Posterior vena cava (tissue), 2 donors: ENCODE measurements around the gene RASA4B. TPM values are rescaled to one million over a fixed set of nuclear protein-coding genes. Genes with fewer than 3 reads are reported as not detected.
"Not testable (repeated sequence)": the region's sequence is repeated elsewhere in the genome, so short reads cannot be mapped to it uniquely, and the experiment has no call there.

Experiments used
- DNase-seq: peaks from one replicate; pipeline ENCODE4 v3.0.0-alpha.2; 2020; ENCODE audit warnings: low spot score
- intact Hi-C, 2 donors: fragments of 100-400 bp; cut with DNase I; formaldehyde crosslinking; loops; one replicate each; pipeline versions ENCODE4 v1.14.1 to v1.14.2; 2022 to 2023
- long read RNA-seq, 2 donors: library from polyadenylated mRNA; unstranded; transcript quantifications; one replicate each; pipeline ENCODE4 v2.0.0, GENCODE V29; 2020 to 2021
- total RNA-seq, 2 donors: library from RNA; stranded (reverse); fragmentation: NEBNext Ultra II Directional; extraction: Animal tissue kit (Norgen Biotek cat#: 25700); gene quantifications; one replicate each; pipeline ENCODE4 v1.2.1, GENCODE V29; 2021
- donor health status: DM: yes; HTN: yes; CAD: no.
- donor health status: DM: yes; HTN: yes; CAD: no.

RASA4B gene
- 10 to 100 TPM; 12.1 to 17.6 TPM for total RNA-seq
- long read RNA-seq, donor 1, partial matches to known transcripts, result 0 of 2 reads
- long read RNA-seq, donor 1, other reads (novel, unspliced or antisense), result 2 of 2 reads
- long read RNA-seq, donor 2, partial matches to known transcripts, result 2 of 2 reads
- long read RNA-seq, donor 2, other reads (novel, unspliced or antisense), result 0 of 2 reads

- intact Hi-C loops, DNase-seq: not testable (repeated sequence)
Measured at GRCh38 chr7:102517550-102518147, at the start of gene RASA4B. Gene RASA4B, minus strand, starts transcription at chr7:102517777. Its CDS starts 67 bp downstream, at chr7:102517710.

GRCh38 chr7:102550808-102551422, 33.3 kb upstream of the RASA4B start, which contains the start of gene SPDYE2:
Gene SPDYE2, plus strand, starts transcription at chr7:102551226. Its CDS starts 2,030 bp downstream, at chr7:102553256.
- not testable (repeated sequence) for DNase-seq

GRCh38 chr7:102546353-102546752, 28.8 kb upstream of the RASA4B start:
- intact Hi-C loops, result not testable (repeated sequence)
- peak; percentile 50 for DNase-seq

More at GRCh38 chr7:102550808-102551422, 33.3 kb upstream of the RASA4B start, which contains the start of gene SPDYE2:
- intact Hi-C loops, result not testable (repeated sequence)

- DNase-seq, intact Hi-C loops: not testable (repeated sequence)
Measured at GRCh38 chr7:102545288-102545687, 27.7 kb upstream of the RASA4B start.

- DNase-seq, intact Hi-C loops: not testable (repeated sequence)
Measured at GRCh38 chr7:102544372-102544771, 26.8 kb upstream of the RASA4B start.

- not testable (repeated sequence) for DNase-seq
Measured at GRCh38 chr7:102543596-102543995, 26.0 kb upstream of the RASA4B start, which contains the start of gene UPK3BL2. Gene UPK3BL2, minus strand, starts transcription at chr7:102543696. Its CDS starts 60 bp downstream, at chr7:102543636.

GRCh38 chr7:102542771-102543170, 25.2 kb upstream of the RASA4B start:
- intact Hi-C loops, result not testable (repeated sequence)
- DNase-seq, result peak; percentile 72

More at GRCh38 chr7:102543596-102543995, 26.0 kb upstream of the RASA4B start, which contains the start of gene UPK3BL2:
- intact Hi-C loops, result not testable (repeated sequence)

- intact Hi-C loops, DNase-seq: not testable (repeated sequence)
Measured at GRCh38 chr7:102542083-102542482, 24.5 kb upstream of the RASA4B start.

GRCh38 chr7:102540604-102541003, 23.0 kb upstream of the RASA4B start:
- intact Hi-C loops, result not testable (repeated sequence)
- peak; percentile 51 for DNase-seq

- intact Hi-C loops, DNase-seq: not testable (repeated sequence)
Measured at GRCh38 chr7:102535062-102535615, 17.6 kb upstream of the RASA4B start.

- intact Hi-C loops, DNase-seq: not testable (repeated sequence)
Measured at GRCh38 chr7:102532127-102532526, 14.6 kb upstream of the RASA4B start.

- DNase-seq, result peak; percentile 44
- intact Hi-C loops, result not testable (repeated sequence)
Measured at GRCh38 chr7:102531583-102531982, 14.0 kb upstream of the RASA4B start.

GRCh38 chr7:102527822-102528793, 10.5 kb upstream of the RASA4B start:
- DNase-seq, intact Hi-C loops: not testable (repeated sequence)

GRCh38 chr7:102527182-102527581, 9.6 kb upstream of the RASA4B start:
- intact Hi-C loops, DNase-seq: not testable (repeated sequence)

GRCh38 chr7:102524803-102525202, 7.2 kb upstream of the RASA4B start:
- DNase-seq, result peak; percentile 68
- intact Hi-C loops, result not testable (repeated sequence)

GRCh38 chr7:102520797-102521196, 3.2 kb upstream of the RASA4B start:
- intact Hi-C loops, DNase-seq: not testable (repeated sequence)

GRCh38 chr7:102516951-102517350, 626 bp downstream of the RASA4B start:
- intact Hi-C loops, DNase-seq: not testable (repeated sequence)

GRCh38 chr7:102515889-102516288, 1.7 kb downstream of the RASA4B start:
- intact Hi-C loops, DNase-seq: not testable (repeated sequence)
